Activated CD4-positive, alpha-beta T cell treated with anti-CD3 and anti-CD28 coated beads for 48 hours (primary cell): ENCODE results near the gene PANX2.

Source experiments
- DNase-seq: peaks from one replicate; pipeline ENCODE4 v3.0.0-alpha.2; 2020

PANX2 gene

DNA sequence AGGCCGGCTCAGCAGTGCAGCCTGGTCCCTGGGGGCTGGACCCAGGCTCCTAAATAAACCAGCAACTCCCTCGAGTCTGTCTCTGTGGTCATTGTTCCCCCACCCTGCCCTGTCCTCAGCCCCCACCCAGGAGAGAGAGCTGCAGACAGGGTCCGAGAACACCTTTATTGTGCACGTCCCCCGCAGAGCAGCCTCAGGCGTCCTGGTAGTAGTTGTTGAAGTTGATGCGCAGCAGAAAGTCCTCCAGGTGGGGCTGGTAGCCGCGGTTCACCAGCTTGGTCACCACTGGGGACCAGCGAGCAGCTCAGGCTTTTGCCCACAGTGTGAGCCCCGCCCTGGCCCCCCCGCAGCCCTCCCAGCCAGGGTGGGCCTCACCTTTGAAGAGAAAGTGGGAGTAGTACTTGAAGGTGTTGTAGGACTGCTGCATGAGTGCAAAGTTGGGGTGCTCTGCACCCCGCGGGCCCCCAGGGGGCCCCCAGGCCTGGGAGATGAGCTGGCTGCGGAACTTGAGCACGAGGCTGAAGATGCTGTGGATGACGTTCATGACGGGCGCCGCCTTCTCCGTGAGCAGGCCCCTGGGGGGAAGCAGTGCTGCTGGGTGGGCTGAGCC, 47.1 kb downstream of the PANX2 start:
- no peak for DNase-seq

- DNase-seq, result no peak
These were observed 47.8 kb downstream of the PANX2 start for GRCh38 chr22:50218153-50218995.

DNA sequence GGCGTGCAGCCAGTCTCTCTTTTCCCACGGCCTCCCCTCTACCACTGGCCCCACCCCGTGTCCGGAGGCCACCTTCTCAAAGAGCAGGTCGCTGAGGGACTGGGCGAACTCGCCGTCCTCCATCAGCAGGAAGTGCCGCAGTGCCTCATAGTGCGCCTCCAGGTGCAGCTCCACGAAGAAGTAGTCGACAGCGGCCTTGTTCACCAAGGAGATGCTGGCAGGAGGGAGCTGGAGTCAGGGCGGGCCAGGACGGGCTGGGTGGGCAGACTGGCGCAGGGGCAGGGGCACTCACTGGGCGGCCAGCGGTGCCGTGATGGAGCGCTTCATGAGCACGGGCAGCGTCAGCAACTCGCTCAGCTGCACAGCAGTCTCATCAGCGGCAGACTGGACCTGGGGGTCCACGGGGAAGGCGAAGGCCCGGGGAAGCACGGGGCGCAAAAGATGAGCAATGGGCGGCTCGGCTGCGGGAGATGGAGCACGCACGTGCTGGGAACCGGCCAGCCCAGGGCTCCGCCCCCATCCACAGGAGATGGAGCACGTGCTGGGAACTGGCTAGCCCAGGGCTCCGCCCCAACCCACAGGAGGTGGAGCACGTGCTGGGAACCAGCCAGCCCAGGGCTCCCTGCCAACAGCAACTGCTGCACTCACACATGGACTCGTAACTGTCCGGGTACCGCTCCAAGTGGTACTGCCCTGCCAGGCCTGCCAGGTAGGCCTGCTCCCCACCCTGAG, 48.6 kb downstream of the PANX2 start:
- DNase-seq, result peak; percentile 29

GRCh38 chr22:50219800-50220602, 49.5 kb downstream of the PANX2 start:
- DNase-seq, result no peak

DNA sequence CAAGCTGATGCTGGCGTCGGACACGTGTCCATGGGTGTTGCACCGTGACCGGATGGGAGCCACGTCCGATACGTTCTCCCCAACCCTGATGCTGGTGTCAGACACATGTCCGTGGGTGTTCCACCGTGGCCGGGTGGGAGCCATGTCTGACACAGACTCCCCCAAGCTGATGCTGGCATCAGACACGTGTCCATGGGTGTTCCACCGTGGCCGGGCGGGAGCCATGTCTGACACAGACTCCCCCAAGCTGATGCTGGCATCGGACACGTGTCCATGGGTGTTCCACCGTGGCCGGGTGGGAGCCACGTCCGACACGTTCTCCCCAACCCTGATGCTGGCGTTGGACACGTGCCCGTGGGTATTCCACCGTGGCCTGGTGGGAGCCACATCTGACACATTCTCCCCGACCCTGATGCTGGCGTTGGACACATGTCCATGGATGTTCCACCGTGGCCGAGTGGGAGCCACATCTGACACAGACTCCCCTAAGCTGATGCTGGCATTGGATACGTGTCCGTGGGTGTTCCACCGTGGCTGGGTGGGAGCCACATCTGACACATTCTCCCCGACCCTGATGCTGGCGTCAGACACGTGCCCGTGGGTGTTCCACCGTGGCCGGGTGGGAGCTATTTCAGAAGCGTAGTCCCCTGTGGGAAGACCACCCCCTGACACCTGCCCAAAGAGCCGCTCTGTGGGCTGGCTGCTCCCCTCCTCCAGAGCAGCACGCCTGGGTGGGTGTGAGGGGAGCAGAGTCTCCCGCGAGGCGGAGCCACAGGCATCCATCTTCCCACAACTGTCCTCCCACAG, 50.3 kb downstream of the PANX2 start:
- DNase-seq, result no peak

- DNase-seq, result no peak
These were observed 51.1 kb downstream of the PANX2 start for GRCh38 chr22:50221410-50222300.

GRCh38 chr22:50222508-50222907, 52.0 kb downstream of the PANX2 start:
- no peak for DNase-seq

GRCh38 chr22:50224071-50224470, 53.5 kb downstream of the PANX2 start:
- no peak for DNase-seq

GRCh38 chr22:50225200-50225969, 54.9 kb downstream of the PANX2 start:
- DNase-seq, result no peak

DNA sequence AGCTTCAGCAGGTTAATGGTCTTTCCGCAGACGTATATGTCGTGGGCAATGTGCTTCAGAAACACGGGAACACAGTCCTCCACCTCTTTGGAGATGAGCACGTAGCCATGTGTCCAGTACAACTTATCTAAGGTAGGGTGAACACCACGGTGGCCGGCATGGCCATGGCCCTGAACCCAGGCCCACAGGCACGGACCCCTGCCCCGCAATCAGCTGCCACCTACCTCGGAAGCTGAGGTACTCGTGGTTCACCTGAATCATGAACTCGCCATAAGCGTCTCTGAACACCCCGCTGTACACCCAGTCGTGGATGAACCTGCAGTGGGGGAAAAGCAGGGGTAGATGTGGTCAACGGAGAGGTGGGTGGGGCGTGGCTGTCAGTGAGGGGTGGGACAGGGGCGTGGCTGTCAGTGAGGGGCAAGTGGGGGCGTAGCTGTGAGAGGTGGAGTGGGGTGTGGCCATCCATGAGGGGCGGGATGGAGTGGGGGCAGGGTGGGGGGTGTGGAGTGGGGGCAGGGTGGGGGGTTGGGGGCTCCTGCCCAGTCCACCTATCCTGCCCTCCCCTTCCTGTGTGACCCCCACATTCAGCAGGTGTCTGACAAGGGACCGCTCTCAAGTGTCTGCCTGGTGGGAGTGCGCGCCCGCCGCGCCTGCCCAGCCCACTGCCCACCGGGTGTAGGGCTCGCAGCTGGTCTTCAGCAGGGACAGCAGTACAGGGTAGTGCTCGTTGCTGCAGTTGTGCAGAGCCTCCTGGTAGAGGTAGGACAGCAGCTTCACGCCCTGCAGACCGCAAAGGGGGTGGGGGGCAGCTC, 55.7 kb downstream of the PANX2 start:
- no peak for DNase-seq

DNA sequence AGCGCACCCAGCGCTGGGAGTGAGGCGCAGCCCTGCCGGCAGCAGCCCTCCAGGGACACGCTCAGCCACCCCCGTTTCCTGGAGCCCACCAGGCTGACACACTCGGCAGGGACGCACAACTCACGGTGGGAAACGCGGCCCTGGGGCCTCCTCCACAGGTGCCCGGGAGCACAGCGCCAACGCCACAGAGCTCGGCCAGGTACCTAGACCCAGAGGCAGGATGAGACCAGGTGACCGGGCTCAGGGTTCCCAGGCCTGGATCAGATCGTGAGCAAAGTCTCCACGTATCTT, 56.3 kb downstream of the PANX2 start:
- no peak for DNase-seq

DNA sequence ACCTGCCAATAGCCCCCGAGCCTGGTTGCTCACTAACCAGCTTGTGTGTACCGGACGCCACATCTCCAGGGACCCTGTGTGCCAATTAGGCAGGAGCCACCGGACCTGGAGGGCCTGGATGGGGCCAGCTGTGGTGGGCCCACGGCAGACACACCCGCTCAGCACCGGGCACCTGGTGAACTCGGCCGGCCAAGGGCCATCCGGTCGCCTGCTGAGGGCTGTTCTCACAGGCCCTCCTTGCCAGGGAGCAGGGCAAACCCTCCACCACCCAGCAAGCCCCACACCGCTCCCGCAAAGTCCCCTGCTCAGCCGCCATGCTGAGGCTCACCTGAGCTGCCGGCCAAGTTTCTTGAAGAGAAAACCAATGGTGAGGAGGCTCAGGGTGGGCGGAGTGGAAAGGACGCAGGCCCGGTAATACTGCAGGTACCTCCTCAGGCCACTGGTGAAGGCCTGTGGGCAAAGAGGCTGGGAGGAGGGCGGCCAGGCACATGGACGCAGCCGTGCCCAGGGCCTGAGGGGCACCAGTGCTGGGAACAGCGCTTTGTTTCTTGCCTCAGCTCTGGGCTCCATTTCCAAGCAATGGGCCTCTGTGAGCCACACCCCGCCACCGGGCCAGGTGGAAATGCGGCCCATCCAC, 57.2 kb downstream of the PANX2 start:
- DNase-seq, result no peak

DNA sequence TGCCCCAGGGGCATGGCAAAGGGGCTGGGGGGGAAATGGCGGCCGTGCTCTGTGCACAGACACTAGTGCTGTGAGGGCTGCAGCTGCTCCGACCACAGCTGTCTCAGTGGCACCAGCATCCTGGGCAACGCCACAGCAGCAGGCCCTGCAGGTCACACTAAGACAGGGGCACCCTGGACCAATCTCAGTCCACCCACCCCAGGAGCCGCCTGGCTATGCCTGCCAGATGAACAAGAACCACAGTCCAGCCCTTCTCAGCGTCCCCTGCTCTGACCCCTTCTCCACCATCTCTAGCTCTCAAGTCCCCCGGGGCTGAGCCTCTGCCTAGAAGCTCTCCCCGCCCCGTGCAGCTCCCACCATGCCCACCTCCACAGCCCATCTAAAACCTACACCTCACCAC, 57.8 kb downstream of the PANX2 start:
- DNase-seq, result no peak

DNA sequence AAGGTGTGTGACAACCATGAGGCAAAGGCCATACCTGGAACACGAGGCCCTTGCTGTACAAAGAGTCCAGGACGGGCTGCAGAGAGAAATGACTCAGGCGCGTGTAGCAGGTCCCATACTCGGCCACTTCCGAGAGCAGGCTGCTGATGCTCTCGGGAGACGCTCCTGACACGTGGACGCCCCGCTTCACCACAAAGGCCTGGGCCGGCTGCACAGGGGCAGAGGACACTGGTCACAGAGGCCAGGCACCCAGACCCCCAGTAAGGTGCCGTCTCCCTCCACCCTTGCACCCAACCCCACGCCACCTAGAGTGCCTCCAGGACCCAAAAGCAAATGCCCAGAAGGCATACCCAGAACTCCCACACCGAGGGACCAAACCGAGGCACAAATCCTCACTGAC, 58.8 kb downstream of the PANX2 start:
- DNase-seq, result no peak
